HG03135 (cell line): Measurements from ENCODE around the gene PRKAR2A.
"Not testable (repeated sequence)": the region's sequence is repeated elsewhere in the genome, so short reads cannot be mapped to it uniquely, and the experiment has no call there.

Source experiments
- ATAC-seq: cut with Tn5 transposase; IDR thresholded peaks from one replicate; pipeline ENCODE4 v1.9.1; 2021; ENCODE audit warnings: mild to moderate bottlenecking, moderate library complexity; ENCODE audit not compliant: unreplicated experiment

PRKAR2A gene

DNA sequence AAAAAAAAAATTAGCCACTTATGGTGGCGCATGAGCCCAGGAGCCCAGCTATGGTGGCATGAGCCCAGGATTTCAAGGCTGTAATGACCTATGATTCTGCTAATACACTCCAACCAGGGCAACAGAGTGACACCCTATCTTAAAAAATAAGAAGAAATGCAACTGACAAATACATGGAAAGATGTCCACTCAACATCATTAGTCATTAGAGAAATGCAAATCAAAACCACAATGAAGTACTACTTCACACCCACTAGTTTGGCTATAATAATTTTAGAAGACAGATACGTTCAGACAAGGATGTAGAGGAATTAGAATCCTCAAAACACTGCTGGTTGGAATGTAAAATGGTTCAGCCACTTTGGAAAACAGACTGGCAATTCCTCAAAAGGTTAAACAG, 10.5 kb downstream of the PRKAR2A start:
- ATAC-seq: no peak

DNA sequence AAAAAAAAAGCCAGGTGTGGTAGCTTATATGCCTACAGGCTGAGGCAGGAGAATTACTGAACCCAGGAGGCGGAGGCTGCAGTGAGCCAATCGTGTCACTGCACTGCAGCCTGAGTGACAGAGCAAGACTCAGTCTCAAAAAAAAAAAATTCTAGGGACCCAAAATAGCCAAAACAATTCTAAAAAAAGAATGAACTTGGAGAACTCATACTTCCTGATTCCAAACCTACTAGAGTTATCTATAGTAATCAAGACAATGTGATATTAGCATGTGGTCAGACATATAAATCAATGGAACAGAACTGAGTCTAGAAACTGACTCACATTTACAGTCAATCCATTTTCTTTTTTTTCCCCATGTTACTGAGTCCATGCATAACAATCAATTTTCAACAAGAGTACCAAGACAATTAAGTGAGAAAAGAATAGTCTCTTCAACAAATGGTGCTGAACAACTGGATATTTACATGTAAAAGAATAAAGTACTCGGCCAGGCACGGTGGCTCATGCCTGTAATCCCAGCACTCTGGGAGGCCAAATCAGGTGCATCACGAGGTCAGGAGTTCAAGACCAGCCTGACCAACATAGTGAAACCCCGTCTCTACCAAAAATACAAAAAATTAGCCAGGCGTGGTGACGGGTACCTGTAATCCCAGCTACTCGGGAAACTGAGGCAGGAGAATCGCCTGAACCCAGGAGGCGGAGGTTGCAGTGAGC, 11.9 kb downstream of the PRKAR2A start:
- no peak for ATAC-seq

DNA sequence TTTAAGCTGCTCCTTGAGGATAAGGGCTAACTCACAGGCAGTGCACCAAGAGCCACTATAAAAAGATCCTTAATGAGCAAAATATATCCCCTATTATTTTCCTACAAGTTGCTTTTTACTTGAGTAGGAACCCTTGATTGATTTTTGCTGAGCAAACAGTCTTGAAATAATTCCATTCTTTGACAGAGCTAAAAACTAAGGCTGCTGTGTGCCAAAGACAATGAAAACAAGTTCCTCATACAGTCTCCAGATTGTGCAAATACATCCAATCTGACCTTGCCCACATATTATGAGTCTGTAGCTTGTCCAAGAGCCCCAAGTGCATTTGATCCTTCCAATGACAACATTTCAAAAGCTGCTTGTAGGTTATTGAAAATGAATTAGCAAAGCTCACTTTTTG, 15.0 kb downstream of the PRKAR2A start:
- no peak for ATAC-seq

DNA sequence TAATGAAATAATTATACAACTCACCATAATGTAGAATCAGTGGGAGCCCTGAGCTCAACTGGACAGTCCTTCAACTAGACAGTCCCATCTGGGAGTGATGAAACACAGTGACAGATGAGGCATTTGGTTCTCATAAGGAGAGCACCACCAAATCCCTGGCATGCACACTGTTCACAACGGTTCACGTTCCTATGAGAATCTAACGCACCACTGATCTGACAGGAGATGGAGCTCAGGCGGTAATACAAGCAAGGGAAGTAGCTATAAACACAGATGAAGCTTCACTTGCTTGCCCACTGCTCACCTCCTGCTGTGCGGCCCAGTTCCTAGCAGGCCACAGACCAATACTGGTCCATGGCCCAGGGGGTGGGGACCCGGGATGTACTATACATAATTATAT, 17.0 kb downstream of the PRKAR2A start:
- no peak for ATAC-seq

DNA sequence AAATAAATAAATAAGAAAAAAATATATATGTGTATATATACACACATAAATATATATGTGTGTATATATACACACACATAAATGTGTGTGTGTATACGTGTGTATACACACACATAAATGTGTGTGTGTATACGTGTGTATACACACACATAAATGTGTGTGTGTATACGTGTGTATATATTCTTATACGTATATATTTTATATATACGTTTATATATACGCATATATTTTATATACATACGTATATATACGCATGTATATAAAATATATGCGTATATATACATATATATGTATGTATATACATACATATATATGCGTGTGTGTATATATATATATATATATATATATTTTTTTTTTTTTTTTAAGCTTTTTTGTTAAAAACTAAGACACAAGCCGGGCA, 18.1 kb downstream of the PRKAR2A start:
- not testable (repeated sequence) for ATAC-seq

DNA sequence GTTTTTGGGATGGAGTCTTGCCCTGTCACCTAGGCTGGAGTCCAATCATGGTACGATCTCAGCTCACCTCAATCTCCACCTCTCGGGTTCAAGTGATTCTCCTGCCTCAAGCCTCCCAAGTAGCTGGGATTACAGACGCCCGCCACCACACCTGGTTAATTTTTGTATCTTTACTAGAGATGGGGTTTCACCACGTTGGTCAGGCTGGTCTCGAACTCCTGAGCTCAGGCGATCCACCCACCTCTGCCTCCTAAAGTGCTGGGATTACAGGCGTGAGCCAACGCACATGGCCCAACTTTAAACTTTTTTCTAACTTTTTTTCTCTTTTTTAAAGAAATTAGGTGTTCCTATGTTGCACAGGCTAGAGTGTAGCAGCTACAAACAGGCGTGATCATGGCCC, 19.8 kb downstream of the PRKAR2A start:
- ATAC-seq: not testable (repeated sequence)

DNA sequence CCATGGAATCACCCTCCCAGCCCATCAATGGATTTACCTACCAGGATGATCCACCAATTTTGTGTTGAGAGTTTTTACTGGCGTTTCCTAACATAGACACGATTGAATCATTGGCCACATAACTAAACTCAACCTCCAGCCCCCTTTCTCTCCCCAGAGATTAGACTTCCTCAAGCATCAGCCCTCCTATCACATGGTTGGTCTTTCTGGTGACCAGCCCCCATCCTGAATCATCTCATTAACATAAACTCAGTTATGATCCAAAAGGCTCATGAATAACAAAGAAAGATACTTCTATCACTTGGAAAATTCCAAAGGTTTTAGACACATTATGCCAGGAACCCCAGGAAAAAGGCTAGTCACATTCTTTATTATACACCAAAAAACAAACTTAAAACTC, 21.2 kb downstream of the PRKAR2A start:
- no peak for ATAC-seq

DNA sequence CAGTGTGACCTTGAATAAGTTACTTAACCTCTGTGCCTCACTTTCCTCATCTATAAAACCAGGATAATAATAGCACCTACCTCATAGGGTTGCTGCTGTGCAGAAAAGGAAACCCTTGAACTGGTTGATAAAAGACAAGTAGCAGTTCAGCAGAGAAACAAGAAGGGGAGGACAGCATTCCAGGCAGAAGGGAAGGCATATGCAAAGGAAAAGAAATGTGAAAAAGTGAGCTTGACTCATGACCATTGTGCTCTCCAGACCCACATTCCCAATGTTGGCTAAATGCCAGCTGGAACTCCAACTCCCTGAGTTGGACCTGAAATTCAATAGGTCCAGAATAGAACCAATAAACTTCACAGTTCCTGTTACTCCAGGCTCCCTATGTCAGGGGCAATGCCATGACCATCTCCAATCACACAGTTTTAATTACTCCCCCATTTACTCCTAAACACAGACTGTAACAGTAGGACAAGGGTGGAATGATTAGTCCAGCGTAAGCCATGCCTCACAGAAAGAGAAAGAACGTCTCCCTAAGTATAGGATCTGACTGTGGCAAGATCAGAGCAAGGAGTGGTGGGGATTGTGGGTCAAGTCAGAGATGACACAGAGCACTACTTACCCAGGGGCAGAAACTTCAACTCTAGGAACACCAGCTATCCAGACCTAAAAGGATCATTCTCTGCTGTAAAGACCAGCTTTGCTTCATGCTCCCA, 26.9 kb downstream of the PRKAR2A start:
- ATAC-seq: no peak

DNA sequence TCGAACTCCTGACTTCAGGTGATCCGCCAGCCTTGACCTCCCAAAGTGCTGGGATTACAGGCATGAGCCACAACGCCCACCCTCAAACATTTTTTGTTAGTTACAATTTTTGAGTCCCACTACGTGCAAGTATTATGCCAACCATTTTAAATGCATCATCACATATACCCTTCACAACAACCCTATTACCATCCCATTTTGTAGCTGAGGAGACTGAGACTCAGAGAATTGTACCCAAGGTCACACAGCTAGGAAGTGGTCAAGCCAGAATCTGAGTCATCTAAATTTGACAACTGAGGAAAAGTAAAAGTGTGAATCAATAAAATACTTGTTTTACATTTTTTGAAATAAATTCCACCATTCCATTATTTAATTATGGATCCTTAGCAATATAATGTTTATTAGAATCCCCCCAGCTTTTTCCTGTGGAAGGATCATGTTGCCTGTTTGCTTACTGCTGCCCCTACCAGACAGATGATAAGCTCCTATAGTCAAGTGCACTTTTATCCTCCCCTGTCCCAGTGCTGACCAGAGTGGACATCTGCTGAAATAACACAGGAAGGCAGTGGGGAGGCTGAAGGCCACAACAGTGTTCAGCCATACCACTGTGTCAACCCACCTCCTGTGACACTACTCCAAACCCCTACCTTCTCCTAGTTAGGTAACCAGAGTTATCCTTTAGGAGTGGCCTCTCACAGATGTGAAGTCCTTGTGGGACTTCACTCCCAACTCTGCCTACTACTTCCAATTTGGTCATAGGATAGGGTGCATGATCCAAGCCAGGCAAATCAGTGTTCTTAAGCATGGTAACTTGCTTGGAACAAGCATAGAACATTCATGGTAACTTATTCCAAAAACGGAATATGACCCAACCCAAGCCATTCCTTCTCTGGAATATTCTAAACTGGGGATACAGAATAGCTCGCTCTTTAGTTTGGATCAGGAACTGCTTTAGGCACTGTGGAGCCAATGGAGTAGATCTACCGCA, 28.1 kb downstream of the PRKAR2A start:
- no peak for ATAC-seq

DNA sequence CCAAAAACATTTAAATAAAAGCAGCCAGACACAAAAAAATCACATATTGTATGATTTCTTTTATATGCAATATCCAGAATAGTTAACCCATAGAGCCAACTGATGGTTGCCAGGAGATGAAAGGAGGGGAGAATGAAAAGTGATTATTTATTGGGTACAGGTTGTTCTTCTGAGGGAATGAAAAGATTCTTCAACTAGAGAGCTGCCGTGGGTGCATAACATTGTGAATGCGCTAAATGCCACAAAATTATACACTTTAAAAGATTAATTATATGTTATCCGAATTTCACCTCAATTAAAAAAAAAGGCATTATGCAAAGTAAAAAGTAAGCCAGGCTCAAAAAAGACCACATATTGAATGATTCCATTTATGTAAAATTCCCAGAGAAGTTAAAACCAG, 36.1 kb downstream of the PRKAR2A start:
- ATAC-seq: no peak

DNA sequence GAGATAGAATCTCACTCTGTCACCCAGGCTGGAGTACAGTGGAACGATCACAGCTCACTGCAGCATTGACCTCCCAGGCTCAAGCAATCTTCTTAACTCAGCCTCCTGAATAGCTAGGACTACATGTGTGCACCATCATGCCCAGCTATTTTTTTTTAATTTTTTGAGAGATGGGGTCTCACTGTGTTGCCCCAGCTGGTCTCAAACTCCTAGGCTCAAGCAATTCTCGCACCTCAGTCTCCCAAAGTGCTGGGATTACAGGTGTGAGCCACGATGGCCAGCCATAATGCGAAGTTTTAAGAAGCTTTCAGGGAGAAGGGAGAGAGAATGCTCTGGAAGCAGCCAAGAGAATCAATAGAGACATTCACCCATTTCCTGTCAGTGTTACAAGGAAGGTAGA, 42.7 kb downstream of the PRKAR2A start:
- no peak for ATAC-seq

DNA sequence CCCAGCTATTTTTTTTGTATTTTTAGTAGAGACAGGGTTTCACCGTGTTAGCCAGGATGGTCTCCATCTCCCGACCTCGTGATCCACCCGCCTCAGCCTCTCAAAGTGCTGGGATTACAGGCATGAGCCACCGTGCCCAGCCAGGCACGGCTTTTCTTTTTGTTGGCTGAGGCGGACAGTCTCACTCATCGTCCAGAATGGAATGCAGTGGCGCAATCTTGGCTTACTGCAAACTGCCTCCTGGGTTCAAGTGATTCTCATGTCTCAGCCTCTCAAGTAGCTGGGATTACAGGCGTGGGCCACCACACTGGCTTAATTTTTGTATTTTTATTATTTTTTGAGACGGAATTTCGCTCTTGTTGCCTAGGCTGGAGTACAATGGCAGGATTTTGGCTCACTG, 46.8 kb downstream of the PRKAR2A start:
- ATAC-seq: not testable (repeated sequence)

DNA sequence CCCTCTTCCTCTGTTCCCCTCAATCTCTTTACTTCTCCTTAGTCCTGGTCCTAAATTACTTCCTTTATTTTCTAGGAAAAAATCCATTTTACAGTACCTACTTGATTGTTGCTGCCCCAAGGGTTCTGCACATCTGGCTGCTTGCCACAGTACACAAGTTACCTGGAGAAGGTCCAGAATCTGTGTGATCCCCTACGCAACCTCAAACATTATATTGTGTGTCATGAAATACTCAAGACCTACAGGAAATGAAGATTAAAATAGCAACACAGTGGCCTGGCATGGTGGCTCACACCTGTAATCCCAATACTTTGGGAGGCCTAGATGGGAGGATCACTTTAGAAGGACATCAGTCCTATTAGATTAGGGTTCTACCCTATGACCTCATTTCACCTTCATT, 48.7 kb downstream of the PRKAR2A start:
- ATAC-seq: no peak

DNA sequence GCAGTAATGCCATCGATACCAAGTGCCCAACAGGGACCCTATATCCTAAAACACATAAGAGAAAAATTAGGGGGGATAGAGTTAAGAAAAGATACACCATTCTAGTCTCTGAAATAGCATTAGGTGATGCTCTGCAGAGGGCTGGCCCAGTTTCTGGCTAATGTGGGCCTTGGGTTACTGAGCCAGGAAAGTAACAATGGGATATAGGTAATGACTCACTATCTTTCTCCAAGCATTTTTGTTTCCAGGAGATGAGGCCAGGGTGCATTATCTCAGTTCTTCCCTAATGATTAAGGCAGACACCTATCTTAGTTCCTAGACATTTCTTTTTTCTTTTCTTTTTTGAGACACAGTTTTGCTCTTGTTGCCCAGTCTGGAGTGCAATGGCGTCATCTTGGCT, 50.0 kb downstream of the PRKAR2A start:
- no peak for ATAC-seq

DNA sequence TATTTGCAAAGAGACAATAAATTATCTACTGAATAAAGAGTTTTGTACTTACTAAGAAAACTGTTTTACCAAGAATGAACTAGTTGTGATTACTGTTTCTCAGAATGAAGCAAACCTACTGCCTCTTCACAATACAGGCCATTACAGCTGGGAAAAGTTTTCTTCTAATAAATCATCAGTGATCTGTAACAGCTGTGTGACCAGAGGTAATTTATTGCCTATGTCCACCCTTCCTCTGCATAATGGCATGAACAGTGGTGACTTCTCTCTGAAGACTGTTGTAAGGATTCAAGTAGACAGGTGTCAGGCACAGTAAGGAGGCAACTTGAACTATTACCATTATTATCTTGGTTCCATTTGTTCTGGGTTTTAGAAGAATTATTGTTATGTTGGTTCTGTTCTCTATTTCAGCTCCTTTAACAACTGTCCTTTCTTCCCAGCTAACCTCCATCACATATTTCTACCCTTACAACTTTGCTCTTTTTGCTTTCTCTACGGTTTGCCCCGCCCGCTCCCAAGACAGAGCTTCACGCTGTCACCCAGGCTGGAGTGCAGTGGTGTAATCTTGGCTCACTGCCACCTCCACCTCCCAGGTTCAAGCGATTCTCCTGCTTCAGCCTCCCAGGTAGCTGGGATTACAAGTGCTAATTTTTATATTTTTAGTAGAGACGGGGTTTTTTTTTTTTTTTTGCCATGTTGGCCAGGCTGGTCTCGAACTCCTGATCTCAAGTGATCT, 51.5 kb downstream of the PRKAR2A start:
- ATAC-seq: no peak

DNA sequence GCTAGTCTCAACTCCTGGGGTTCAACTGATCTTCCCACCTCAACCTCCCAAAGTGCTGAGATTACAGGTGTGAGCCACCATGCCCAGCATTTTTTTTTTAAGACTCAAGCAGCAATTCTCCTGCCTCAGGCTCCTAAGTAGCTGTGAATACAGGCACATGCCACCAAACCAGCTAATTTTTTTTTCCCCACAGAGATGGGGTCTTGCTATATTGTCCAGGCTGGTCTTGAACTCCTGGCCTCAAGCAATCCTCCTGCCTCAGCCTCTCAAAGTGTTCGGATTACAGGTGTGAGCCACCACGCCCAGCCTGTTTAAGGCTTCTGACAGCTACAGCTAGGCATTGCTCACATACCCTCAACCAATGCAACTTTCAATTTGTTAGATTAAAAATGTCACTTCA, 54.2 kb downstream of the PRKAR2A start:
- ATAC-seq: not testable (repeated sequence)

DNA sequence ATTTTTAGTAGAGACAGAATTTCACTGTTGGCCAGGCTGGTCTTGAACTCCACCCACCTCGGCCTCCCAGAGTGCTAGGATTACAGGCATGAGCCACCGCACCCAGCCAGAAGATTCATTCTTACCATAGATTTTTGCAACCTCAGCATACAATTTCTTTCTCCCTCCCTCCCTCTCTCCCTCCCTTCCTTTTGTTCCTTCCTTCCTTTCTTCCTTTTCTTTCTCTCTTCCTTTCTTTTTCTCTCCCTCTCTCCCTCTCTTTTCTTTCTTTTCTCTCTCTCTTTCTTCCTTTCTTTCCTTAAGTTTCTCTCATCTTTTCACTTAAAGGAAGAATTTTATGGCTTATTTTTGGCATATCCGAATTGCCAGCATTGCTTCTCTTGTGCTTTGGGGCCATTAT, 58.0 kb downstream of the PRKAR2A start:
- ATAC-seq: no peak

DNA sequence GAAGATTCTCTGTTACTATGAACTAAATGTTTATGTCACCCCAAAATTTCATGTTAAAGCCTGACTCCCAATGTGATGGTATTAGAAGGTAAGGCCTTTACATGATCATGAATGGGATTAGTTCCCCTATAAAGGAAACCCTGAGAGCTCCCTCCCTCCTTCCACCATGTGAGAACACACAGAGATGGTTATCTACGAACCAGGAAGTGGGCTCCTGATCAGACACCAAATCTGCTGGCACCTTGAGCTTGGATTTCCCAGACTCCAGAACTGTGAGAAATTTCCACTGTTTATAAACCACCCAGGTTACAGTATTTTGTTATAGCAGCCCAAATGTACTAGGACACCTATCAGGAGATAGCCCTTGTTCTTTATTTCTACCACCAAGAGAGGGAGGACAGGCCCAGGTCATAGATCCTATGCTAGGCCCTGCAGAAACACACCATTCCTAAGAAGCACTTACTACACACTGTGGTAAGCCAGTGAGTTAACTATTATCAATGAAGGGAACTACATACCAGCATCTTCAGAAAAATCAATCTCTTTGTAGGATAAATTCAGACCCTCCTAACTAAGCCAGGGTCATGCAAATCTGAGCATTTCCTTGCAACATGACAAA, 59.0 kb downstream of the PRKAR2A start:
- ATAC-seq: no peak

DNA sequence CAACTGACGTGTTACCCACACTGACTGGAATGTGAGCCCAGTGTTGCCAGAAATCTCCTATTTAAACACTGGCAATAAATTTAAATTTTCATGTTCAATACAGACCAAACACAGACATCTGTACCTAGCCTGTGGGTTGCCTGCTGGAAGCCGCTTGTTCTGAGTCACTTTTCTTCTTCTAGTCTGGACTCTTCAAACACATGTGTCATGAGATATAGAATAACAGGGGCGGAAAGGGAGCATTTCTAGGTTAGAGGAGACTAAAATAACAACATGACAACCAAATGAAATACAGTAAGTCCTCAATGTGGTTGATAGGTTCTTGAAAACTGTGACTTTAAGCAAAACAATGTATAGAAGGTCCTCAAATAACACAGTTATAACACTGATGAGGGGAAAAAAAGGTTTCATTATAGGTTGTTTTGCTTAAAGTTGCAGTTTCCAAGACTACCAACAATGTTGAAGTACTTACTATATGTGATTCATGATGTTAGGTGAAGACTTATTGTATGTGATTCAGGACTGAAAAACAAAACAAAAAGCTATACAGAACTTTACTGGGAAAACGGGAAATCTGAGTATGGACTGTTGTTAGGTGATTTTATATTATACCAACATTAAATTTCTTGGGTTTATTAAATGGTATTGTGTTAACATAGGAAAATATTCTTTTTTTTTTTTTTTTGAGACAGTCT, 63.1 kb downstream of the PRKAR2A start:
- ATAC-seq: no peak

DNA sequence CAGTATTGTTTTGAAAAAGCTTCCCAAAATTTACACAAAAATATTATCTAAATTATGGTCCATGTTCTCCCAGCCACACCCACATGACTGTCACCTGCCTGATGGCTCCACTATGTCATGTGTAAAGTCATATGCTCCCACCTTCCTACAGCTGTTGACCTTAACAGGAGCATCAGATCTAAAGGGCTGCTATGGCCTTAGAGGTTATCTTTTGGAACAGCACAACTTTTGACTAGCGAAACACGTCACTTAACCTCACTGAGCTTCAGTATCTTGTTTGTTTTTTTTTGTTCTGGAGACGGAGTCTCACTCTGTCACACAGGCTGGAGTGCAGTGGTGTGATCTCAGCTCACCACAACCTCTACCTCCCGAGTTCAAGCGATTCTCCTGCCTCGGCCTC, 64.4 kb downstream of the PRKAR2A start:
- no peak for ATAC-seq
